Measurements from ENCODE around the gene CAB39.

DNA sequence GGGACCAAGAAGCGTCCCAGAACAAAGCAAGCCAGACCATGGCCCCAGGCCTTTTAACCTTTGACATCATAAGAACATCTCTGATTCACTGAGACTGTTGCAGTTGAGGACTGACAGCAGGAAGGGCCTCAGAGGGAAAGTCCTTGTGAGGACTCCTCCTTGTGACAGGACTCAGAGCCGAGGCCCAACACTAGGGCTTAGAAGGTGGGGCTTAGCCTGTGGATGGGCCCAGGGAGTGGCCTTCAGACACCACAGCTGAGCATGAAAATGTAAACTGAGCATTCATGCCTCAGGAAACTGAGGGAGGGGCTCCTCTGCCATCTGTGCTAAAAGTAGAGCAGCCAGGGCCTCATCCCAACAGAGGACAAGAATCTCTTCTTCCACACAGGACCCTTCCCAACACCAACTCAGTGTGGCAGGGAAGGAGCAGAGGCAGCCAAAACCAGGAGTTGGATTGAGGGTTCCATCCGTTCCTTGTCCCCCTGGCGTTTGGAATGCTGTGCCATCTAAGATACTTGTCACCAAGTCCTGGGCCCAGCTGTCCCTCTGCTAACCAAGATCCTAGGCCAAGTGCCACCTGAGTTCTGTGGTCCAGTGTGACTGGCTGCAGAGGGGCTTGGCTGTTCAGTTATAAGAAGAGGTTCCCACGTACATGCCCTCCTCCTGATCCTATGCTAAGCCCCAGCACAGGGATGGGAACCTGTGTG is 37.5 kb upstream of the CAB39 start:
- no peak for TF ChIP-seq EP300 (conservative IDR thresholded peaks at IDR 0.05; ENCODE audit: poor library complexity, severe bottlenecking)
- TF ChIP-seq, protein P1, sequence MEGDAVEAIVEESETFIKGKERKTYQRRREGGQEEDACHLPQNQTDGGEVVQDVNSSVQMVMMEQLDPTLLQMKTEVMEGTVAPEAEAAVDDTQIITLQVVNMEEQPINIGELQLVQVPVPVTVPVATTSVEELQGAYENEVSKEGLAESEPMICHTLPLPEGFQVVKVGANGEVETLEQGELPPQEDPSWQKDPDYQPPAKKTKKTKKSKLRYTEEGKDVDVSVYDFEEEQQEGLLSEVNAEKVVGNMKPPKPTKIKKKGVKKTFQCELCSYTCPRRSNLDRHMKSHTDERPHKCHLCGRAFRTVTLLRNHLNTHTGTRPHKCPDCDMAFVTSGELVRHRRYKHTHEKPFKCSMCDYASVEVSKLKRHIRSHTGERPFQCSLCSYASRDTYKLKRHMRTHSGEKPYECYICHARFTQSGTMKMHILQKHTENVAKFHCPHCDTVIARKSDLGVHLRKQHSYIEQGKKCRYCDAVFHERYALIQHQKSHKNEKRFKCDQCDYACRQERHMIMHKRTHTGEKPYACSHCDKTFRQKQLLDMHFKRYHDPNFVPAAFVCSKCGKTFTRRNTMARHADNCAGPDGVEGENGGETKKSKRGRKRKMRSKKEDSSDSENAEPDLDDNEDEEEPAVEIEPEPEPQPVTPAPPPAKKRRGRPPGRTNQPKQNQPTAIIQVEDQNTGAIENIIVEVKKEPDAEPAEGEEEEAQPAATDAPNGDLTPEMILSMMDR (IDR thresholded peaks at IDR 0.05; ENCODE audit: poor library complexity, severe bottlenecking) = no peak
- TF ChIP-seq POLR2AphosphoS5 (IDR thresholded peaks at IDR 0.05) = no peak
- TF ChIP-seq REST (IDR thresholded peaks at IDR 0.05; ENCODE audit: borderline replicate concordance) = no peak
- no peak for TF ChIP-seq TAF1 (IDR thresholded peaks at IDR 0.05; ENCODE audit: low read depth)
- TF ChIP-seq EZH2 (IDR thresholded peaks at IDR 0.05; ENCODE audit: borderline replicate concordance, insufficient read depth, low read length, poor library complexity, severe bottlenecking) = no peak
- TF ChIP-seq RAD21 (conservative IDR thresholded peaks at IDR 0.05) = no peak
- TF ChIP-seq MXI1 (conservative IDR thresholded peaks at IDR 0.05; ENCODE audit: poor library complexity, severe bottlenecking) = no peak

Measured in neural cell (in vitro differentiated cells).